Right cardiac atrium (tissue), 5 donors: ENCODE results near the gene DHRSX. TPM values are rescaled to one million over a fixed set of nuclear protein-coding genes. Genes with fewer than 3 reads are reported as not detected.

ENCODE experiments used
- ATAC-seq, 2 donors: fragments of 200-7000 bp; cut with Tn5 transposase; one replicate each; pipeline versions ENCODE4 v1.8.0 to v1.9.1; 2020; ENCODE audit warnings: moderate library complexity in 2 of 2, mild to moderate bottlenecking in 1 of 2
- DNase-seq, 3 donors: peaks; one replicate each; pipeline ENCODE4 v3.0.0-alpha.2; 2020
- H3K27ac ChIP-seq: one replicate; pipeline ENCODE4 v1.5.1; 2013; ENCODE audit warnings: mild to moderate bottlenecking, low read length, control low read depth, moderate library complexity
- H3K27me3 ChIP-seq: one replicate; pipeline ENCODE4 v1.6.1; 2013; ENCODE audit not compliant: control insufficient read depth, insufficient read depth
- H3K4me1 ChIP-seq: one replicate; pipeline ENCODE4 v1.6.1; 2013; ENCODE audit warnings: low read length; ENCODE audit not compliant: control insufficient read depth, insufficient read depth
- H3K4me3 ChIP-seq: one replicate; pipeline ENCODE4 v1.5.1; 2013; ENCODE audit warnings: low read length, control low read depth
- H3K9me3 ChIP-seq: one replicate; pipeline ENCODE4 v1.6.1; 2013; ENCODE audit warnings: low read length; ENCODE audit not compliant: control insufficient read depth
- WGBS: extraction: QIAGEN DNeasy Blood & Tissue Kit; methylation state at CpG from one replicate; pipeline ENCODE4 v1.1.7; 2013; 5-methylcytosine and 5-hydroxymethylcytosine counted together
- intact Hi-C, 4 donors: fragments of 100-400 bp; cut with DNase I; formaldehyde crosslinking; loops; one replicate each; pipeline versions ENCODE4 v1.11.0 to v1.14.0; 2022 to 2023
- polyA plus RNA-seq: library from polyadenylated mRNA; stranded (reverse); fragments of 200-250 nt; gene quantifications from one replicate; pipeline ENCODE4 v1.2.3, GENCODE V29; 2013
- total RNA-seq, 4 donors: library from RNA; stranded (reverse); fragmentation: NEBNext Ultra II Directional; extraction: Animal tissue kit (Norgen Biotek cat#: 25700); gene quantifications; one replicate each; pipeline ENCODE4 v1.2.1, GENCODE V29; 2021
- donor health status: healthy with polysubstance abuse.
- donor health status: DM: no; HTN: yes; CAD: no.
- donor health status: DM: no; HTN: no; CAD: no.
- donor health status: DM: no; HTN: yes; CAD: no; lungs with severe emphysema.
- donor health status: DM: yes; HTN: yes; CAD: no.

Gene DHRSX
- total and polyA plus RNA-seq, 5 donors, result 22.2 to 43.7 (median 30.1) TPM

DNA sequence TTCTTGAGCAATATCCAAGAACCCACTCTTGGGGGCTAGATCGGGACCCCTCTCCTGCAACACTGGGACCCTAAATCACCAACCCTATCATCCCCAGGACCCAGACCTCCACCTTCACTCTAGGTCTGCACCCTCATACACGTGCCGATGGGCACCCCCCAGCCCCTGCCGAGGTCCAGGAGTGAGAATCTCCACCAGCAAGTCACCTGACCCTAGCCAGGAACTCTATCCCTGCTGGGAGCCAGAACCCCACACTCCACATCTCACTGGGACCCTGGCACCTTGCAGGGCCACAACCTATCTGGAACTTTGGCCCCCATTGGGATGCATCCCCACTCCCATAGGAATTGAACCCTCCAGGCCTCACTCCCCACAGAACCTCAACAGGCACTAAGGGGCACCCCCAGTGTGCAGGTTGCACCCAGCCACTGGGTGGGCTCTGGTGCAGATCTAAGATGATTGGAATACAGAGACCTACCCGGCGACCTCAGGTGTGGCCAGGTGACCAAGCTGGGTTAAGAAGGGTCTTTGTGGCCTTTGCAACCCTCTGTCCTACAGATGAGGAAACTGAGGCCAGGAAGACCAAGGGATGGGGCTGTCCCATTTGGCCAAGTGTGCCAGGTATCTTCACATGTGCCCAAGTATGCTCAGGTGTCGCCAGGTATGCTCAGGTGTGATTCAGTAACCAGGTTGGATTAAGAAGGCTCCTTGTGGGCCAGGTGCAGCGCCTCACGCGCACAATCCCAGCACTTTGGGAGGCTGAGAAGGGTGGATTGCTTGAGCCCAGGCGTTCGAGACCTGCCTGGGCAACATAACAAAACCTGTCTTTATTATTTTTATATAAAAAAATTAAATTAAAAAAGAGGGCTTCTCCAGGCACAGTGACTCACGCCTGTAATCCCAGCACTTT, 3.1 kb upstream of the DHRSX start:
- ATAC-seq (no peak), DNase-seq (peak in 1 of 3 donors; percentile 42)
- Histone ChIP-seq H3K27ac (no peak overlapping the region), H3K4me1 (peaks cover 2% of the 10 kb centered on the region), H3K27me3 (no peaks in the 10 kb centered on the region), H3K9me3 (no peaks in the 10 kb centered on the region), H3K4me3 (no peak overlapping the region)
- 90% methylated on average over 13 of the region's 13 CpGs for WGBS
- intact Hi-C loops, result no loop called here

DNA sequence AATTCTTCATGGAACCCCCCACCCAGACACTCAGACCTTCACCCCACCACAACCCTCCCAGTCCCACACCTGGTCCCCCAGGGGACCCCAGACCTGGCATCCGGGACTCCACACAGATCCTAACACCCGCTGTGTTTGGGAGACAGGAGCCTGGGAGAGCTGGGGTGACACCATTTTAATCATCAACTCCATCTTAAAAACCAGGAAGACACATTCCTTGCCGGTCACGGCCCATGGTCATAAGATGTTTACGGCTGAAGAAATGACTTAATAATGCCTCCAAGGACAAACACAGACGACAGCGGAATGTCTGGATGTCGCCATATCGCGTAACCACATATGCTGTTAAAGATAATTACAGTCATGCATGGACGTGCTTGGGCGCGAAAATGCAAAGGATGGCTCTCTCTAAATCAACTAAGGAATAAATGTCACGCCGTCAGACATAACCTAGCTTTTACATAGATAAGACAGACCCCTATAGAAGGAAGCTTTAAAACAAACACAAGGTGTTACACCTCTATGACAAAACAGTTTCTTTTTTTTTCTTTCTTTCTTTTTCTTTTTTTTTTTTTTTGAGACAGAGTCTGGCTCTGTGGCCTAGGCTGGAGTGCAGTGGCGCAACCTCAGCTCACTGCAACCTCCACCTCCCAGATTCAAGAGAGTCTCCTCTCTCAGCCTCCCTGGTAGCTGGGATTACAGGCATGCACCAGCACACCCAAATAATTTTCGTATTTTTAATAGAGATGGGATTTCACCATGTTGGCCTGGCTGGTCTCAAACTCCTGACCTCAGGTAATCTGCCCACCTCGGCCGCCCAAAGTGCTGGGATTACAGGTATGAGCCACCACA, 2.1 kb upstream of the DHRSX start:
- intact Hi-C loops, result no loop called here
- no peaks in the 10 kb centered on the region for H3K27me3 ChIP-seq
- peak in 1 of 3 donors; percentile 43 for DNase-seq
- H3K9me3 ChIP-seq, result no peaks in the 10 kb centered on the region
- H3K4me1 ChIP-seq, result peaks cover 2% of the 10 kb centered on the region
- WGBS, result 56% methylated on average over 19 of the region's 19 CpGs
- no peak overlapping the region for H3K4me3 ChIP-seq
- ATAC-seq, result no peak
- no peak overlapping the region for H3K27ac ChIP-seq

DNA sequence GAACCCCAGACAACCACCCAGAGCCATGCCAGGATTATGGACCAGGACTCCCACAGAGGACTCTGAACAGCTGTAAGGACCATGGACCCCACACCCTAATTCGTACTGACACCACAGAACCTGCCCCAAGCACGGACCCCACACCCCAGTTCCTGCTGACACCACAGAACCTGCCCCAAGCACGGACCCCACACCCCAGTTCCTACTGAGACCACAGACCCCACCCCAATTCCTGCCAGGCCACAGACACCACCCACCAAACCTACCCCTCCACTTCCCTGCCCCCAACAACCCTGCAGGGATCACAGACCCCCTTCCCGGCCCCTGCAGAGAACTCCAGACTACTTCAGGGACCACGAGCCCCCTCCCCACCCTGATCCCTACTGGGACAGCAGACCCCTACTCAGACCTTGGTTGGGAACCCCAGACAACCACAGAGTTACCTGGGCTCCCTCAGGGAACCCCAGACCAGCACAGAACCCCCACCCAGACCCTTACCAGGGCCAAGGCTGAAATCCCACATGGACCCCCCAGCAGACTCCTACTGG, 1.4 kb upstream of the DHRSX start:
- intact Hi-C loops, result no loop called here
- ATAC-seq (no peak), DNase-seq (peak in 1 of 3 donors; percentile 30)
- H3K27ac ChIP-seq, result no peak overlapping the region
- no peaks in the 10 kb centered on the region for H3K27me3 ChIP-seq
- peaks cover 2% of the 10 kb centered on the region for H3K4me1 ChIP-seq
- H3K9me3 ChIP-seq, result no peaks in the 10 kb centered on the region
- WGBS, result 93% methylated on average over 5 of the region's 5 CpGs
- no peak overlapping the region for H3K4me3 ChIP-seq

DNA sequence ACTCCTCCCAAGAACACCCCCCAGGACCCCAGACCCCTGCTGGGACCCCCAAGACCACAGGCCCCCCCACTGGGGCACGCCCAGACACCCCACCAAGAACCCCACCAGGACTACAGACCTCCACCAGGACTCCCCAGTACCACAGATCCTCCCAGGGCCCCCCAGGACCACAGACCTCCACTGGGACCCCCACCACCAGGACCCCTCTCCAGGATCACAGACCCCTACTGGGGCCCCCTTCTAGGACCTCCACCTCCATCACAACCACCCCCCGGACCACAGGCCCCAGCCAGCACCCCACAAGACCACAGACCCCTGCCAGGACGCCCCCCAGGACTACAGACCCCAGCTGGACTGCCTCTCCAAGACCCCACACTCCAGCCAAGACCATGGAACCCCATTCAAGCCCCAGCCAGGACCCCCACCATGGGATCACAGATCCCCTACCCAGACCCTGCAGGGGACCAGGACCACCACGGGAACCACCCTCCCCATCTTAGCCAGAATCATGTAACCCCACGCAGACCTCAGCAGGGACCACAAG, 855 bp upstream of the DHRSX start:
- H3K4me3 ChIP-seq, result no peak overlapping the region
- intact Hi-C loops, result no loop called here
- 92% methylated on average over 5 of the region's 5 CpGs for WGBS
- ATAC-seq (peak in 1 of 2 donors; percentile 5), DNase-seq (peak in 1 of 3 donors; percentile 50)
- no peak overlapping the region for H3K27ac ChIP-seq
- H3K4me1 ChIP-seq, result peaks cover 2% of the 10 kb centered on the region
- no peaks in the 10 kb centered on the region for H3K9me3 ChIP-seq
- no peaks in the 10 kb centered on the region for H3K27me3 ChIP-seq

DNA sequence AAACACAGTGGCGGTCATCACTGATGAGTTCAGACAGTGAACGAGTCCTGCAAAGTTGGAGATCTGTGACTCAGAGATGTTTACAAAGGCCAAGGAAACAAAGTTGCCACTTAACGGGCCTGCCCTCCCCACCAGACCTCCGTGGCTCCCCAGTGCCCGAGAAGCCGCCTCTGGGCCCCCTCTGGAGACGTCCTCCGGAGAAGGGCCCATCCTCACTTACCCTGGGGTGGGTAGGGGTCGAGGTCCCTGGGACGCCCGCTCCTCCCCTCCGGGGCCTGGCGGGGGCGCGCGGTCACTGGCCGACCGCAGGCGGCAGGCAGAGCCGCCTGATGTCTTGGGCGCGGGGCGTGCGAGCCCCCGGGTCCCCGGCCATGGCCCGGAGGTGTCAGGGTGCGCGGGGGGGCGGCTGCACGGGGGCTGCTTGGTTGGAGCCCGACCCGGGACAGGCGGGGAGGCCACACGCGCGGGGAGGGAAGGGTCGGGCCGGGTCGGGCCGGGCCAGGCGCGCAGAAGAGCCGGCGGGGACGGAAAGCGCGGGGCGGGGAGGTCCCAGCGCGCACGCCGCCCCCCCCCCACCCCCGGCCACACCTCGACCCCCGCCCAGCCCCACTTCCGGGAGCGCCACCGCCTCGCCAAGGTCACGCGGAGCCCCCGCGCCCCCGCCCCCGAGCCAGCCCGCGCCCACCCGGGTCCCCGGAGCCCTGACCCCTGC, 529 bp downstream of the DHRSX start:
- H3K27me3 ChIP-seq, result no peaks in the 10 kb centered on the region
- ATAC-seq (peak; percentile 38 to 58), DNase-seq (peak; percentile 45 to 80 (median 79))
- H3K9me3 ChIP-seq, result no peaks in the 10 kb centered on the region
- peak overlapping the region; percentile 100 for H3K4me3 ChIP-seq
- intact Hi-C loops, result no loop called here
- peaks cover 2% of the 10 kb centered on the region for H3K4me1 ChIP-seq
- H3K27ac ChIP-seq, result peak overlapping the region; percentile 88
- WGBS, result under 1% methylated on average over 61 of the region's 70 CpGs

DNA sequence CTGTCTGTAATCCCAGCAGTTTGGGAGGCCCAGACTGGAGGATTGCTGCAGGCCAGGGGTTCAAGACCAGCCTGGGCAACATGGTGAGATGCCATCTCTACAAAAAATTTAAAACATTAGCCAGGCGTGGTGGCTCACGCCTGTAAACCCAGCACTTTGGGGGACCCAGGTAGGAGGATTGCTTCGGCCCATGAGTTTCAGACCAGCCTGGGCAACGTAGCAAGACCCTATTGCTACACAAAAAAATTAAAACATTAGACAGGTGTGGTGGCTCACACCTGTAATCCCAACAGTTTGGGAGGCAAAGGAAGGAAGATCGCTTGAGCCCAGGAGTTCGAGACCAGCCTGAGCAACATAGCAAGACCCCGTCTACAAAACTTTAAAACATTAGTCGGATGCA, 1.3 kb downstream of the DHRSX start:
- Histone ChIP-seq H3K9me3 (no peaks in the 10 kb centered on the region), H3K4me1 (peaks cover 2% of the 10 kb centered on the region), H3K27me3 (no peaks in the 10 kb centered on the region), H3K4me3 (peak overlapping the region; percentile 100), H3K27ac (peak overlapping the region; percentile 89)
- intact Hi-C loops, result loop anchor here in 1 of 4 donors (10.0 kb wide), 1 partner anchor 145 kb away; no protein-coding TSS in a partner anchor
- DNase-seq (no peak), ATAC-seq (no peak)
- 86% methylated on average over 8 of the region's 8 CpGs for WGBS

DNA sequence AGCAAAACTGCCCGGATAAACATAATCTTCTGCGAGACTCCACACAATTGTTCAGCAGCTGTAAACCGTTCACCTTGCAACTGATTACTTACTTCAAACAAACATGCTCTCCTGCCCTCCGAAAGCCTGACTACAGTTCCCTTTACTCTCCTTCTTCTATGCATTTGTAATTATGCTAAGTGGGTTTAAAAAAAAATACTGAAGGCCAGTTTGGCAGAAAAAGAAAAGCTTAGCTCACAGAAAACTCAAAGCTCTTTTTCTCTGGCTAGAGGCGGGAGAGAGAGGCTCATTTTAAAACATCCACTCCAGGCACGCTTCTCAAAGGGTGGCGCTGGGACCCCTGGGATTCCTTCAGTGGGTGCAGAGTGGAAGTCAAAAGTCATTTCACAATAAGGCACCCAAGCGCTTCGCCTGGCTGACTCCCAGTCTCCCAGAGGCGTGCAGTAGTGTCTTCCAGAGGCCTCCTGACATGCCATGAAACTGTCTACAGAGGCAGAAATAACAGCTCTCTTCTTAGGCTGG, 1.9 kb downstream of the DHRSX start:
- 13% methylated on average over 10 of the region's 10 CpGs for WGBS
- ATAC-seq, result peak; percentile 23 to 61
- Histone ChIP-seq H3K9me3 (no peaks in the 10 kb centered on the region), H3K4me3 (peak overlapping the region; percentile 100), H3K4me1 (peaks cover 2% of the 10 kb centered on the region), H3K27me3 (no peaks in the 10 kb centered on the region), H3K27ac (peak overlapping the region; percentile 89)
- intact Hi-C loops, result loop anchor here in 1 of 4 donors (10.0 kb wide), 1 partner anchor 144 kb away; no protein-coding TSS in a partner anchor
- peak in 1 of 3 donors; percentile 71 for DNase-seq

DNA sequence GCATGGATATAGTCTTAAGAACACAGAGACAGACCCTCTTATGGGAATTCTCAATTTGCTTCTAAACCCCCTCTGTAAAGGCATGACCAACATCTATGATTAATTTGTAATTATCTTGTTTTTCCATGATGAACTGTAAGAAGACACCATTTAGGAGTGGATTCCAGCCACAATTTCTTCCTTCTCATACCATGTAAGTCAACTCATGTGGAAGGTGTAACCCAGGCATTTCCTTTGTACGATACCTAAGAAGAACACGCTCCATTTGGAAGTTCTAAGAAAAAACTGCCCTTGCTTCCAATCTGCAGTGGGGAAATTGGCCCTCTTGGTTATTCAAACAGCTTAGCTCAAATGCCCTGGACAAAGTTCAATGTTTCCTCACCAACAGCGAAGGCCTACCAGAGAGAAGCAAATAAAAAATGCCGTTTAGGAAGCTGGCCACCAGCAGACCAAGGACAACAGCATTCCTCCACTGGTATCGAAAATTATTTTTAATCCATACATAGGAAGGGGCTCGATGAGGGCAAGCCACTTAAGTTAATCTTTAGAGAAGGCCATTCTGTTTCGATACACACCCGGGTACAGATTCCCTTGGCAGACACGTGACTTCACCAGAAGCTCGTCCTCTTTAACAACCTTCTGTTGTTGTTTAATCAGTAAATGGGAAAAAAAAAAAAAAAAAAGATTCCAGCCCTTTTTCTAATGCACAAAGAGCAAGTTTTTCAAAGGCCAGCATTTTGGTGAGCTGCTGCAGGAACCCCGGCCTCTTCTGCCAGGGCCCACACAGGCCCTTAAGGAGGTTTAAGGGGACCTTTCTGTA, 2.6 kb downstream of the DHRSX start:
- H3K4me1 ChIP-seq, result peaks cover 2% of the 10 kb centered on the region
- peak; percentile 21 to 45 for ATAC-seq

DNA sequence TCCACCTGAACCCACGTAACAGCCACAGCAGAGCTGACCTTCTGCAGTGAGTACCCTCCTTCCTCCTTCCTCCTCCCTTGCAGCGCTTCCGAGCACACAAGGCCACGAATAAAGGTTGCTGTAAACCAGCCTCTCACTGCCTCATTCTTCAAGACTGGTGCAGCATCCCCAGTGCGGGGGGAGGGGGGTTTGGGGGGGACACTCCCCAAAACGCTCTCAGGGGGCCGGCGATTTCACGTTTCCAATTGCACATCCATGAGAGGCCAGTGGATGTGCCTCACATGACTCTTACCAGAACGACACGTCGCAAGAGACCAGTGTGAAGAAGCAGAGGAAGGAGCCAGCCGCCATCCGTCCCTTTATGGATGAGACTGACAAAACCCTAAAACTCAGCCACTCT, 5.2 kb downstream of the DHRSX start:
- H3K27me3 ChIP-seq, result no peaks in the 10 kb centered on the region
- H3K4me3 ChIP-seq, result no peak overlapping the region
- peaks cover 2% of the 10 kb centered on the region for H3K4me1 ChIP-seq
- H3K9me3 ChIP-seq, result no peaks in the 10 kb centered on the region
- H3K27ac ChIP-seq, result no peak overlapping the region
- intact Hi-C loops, result loop anchor here in 1 of 4 donors (10.0 kb wide), 1 partner anchor 141 kb away; no protein-coding TSS in a partner anchor
- 84% methylated on average over 14 of the region's 14 CpGs for WGBS
- ATAC-seq (no peak), DNase-seq (peak in 1 of 3 donors; percentile 28)

More for the DNA sequence above, 2.6 kb downstream of the DHRSX start:
- peak in 1 of 3 donors; percentile 32 for DNase-seq
- no peaks in the 10 kb centered on the region for H3K27me3 ChIP-seq
- WGBS, result 27% methylated on average over 11 of the region's 11 CpGs
- H3K4me3 ChIP-seq, result peak overlapping the region; percentile 100
- H3K9me3 ChIP-seq, result no peaks in the 10 kb centered on the region
- intact Hi-C loops, result loop anchor here in 1 of 4 donors (10.0 kb wide), 1 partner anchor 143 kb away; no protein-coding TSS in a partner anchor
- peak overlapping the region; percentile 89 for H3K27ac ChIP-seq
